Heart left ventricle (tissue), 16 donors: Measurements from ENCODE around the gene WNT8B. TPM values are rescaled to one million over a fixed set of nuclear protein-coding genes. Genes with fewer than 3 reads are reported as not detected.

Experiments used
- ATAC-seq, 4 donors: fragments of 200-7000 bp; cut with Tn5 transposase; one replicate each; pipeline ENCODE4 v1.9.1; 2020 to 2022; ENCODE audit warnings: moderate library complexity in 4 of 4, mild to moderate bottlenecking in 3 of 4, moderate number of reproducible peaks in 1 of 4
- DNase-seq, 5 donors: peaks; one replicate each; pipeline ENCODE4 v3.0.0-alpha.2; 2020
- H3K27ac ChIP-seq, 12 donors: fragments of 200-600 bp; sonication (generic) in 4 of 12; one replicate each; pipeline versions ENCODE4 v1.5.0 to v1.8.0; 2016 to 2022; ENCODE audit warnings: mild to moderate bottlenecking in 2 of 12
- H3K27me3 ChIP-seq, 9 donors: fragments of 200-600 bp; sonication (generic) in 2 of 9; one replicate each; pipeline versions ENCODE4 v1.5.1 to v1.8.0; 2016 to 2022; ENCODE audit warnings: mild to moderate bottlenecking in 3 of 9
- H3K36me3 ChIP-seq, 9 donors: fragments of 200-600 bp; sonication (generic) in 2 of 9; one replicate each; pipeline versions ENCODE4 v1.5.0 to v1.8.0; 2018 to 2022; ENCODE audit warnings: mild to moderate bottlenecking in 2 of 9
- H3K4me1 ChIP-seq, 12 donors: fragments of 200-600 bp; sonication (generic) in 4 of 12; one replicate each; pipeline versions ENCODE4 v1.5.0 to v1.8.0; 2016 to 2022; ENCODE audit warnings: mild to moderate bottlenecking in 3 of 12
- H3K4me3 ChIP-seq, 12 donors: fragments of 200-600 bp; sonication (generic) in 4 of 12; one replicate each; pipeline versions ENCODE4 v1.5.0 to v1.8.0; 2017 to 2022; ENCODE audit warnings: mild to moderate bottlenecking in 9 of 12, moderate library complexity in 4 of 12
- H3K9me3 ChIP-seq, 12 donors: fragments of 200-600 bp; sonication (generic) in 4 of 12; one replicate each; pipeline versions ENCODE4 v1.5.0 to v1.8.0; 2016 to 2022; ENCODE audit warnings: mild to moderate bottlenecking in 1 of 12
- POLR2A ChIP-seq, 2 donors: fragments of 450-650 bp; IDR thresholded peaks; one replicate each; pipeline ENCODE4 v1.6.1; 2017; ENCODE audit warnings: antibody characterized with exemption in 2 of 2, mild to moderate bottlenecking in 2 of 2, moderate library complexity in 2 of 2
- WGBS, 4 donors: extraction: QIAGEN DNeasy Blood & Tissue Kit in 2 of 4; methylation state at CpG; one replicate each; pipeline versions ENCODE4 v1.1.5 to v1.1.7; 2013 to 2018; 5-methylcytosine and 5-hydroxymethylcytosine counted together
- intact Hi-C, 10 donors: fragments of 100-400 bp; cut with DNase I; formaldehyde crosslinking; loops; one replicate each; pipeline versions ENCODE4 v1.11.1 to v1.14.2; 2022
- polyA plus RNA-seq, 2 donors: library from polyadenylated mRNA; stranded (reverse); fragments of 200-250 nt; gene quantifications; one replicate each; pipeline ENCODE4 v1.2.3, GENCODE V29; 2013
- total RNA-seq, 9 donors: library from RNA; depleted of rRNA in 2 of 9; stranded (reverse); fragments of >200 nt in 2 of 9; fragmentation: NEBNext Ultra II Directional in 3 of 9; extraction: Animal tissue kit (Norgen Biotek cat#: 25700) in 3 of 9; gene quantifications; one replicate each; pipeline versions ENCODE4 v1.1.0 to v1.2.4, GENCODE V29; 2016 to 2023
- TF ChIP-seq, protein P1 (sequence below), 12 donors: fragments of 200-600 bp; sonication (generic) in 4 of 12; IDR thresholded peaks; one replicate each; pipeline versions ENCODE4 v1.5.0 to v1.8.0; 2018 to 2022; ENCODE audit warnings: antibody characterized with exemption in 12 of 12, mild to moderate bottlenecking in 5 of 12
- donor health status: ischemic (EF 13 %, LVEDD 7.1; RV severe dilation, severe dysfunction).
- donor health status: healthy with polysubstance abuse.
- donor health status: DM: no; HTN: yes; CAD: no.
- donor health status: DM: no; HTN: no; CAD: no.
- donor health status: ischemic (EF 25% LVEDD 6.9; RV normal size, moderate dysfunction).
- donor health status: ischemic (EF 25% LVEDD 5.7; RV mildly dilated, moderate dysfunction).
- donor health status: healthy.
- donor health status: DM: yes; HTN: yes; CAD: no.
- donor health status: ischemic (EF 35%, LVEDD 5.7; RV mildly dilated, moderate dysfunction).
- donor health status: nonischemic (EF 11% LVEDD 7.7; RV severe dilation, severe dysfunction).
- donor health status: DM: yes; HTN: yes; CAD: no.
- donor health status: PGD.
- donor health status: ischemic (EF 29% LVEDD 5.4; RV normal size, mild dysfunction).
- donor health status: nonischemic (EF 23%, LVEDD 6.1; RV moderate dilation, normal function).

Gene WNT8B
- total and polyA plus RNA-seq, 11 donors: not detected

- WGBS, 4 donors: 1 to 2% (median 1%) methylated on average over 32 to 43 of the region's 43 CpGs
- no peaks in the 10 kb centered on the region for H3K27me3 ChIP-seq
- peak within 1 kb of the TSS; percentile 66 to 97 (median 92) for H3K4me3 ChIP-seq
- H3K4me1 ChIP-seq: peaks cover 0 to 32% (median 20%) of the 10 kb centered on the region in 12 donors
- peaks cover 0 to 38% (median 32%) of the 10 kb centered on the region in 9 donors for H3K36me3 ChIP-seq
- peak within 1 kb of the TSS; percentile 66 to 95 (median 90) for H3K27ac ChIP-seq
- intact Hi-C loops: no loop called here
- DNase-seq (peak; percentile 91 to 94 (median 94)), ATAC-seq (peak; percentile 93 to 95 (median 94))
- H3K9me3 ChIP-seq: no peaks in the 10 kb centered on the region
- TF ChIP-seq POLR2A (IDR thresholded peaks at IDR 0.05): peak in 1 of 2 donors; percentile 48
- TF ChIP-seq, protein P1, sequence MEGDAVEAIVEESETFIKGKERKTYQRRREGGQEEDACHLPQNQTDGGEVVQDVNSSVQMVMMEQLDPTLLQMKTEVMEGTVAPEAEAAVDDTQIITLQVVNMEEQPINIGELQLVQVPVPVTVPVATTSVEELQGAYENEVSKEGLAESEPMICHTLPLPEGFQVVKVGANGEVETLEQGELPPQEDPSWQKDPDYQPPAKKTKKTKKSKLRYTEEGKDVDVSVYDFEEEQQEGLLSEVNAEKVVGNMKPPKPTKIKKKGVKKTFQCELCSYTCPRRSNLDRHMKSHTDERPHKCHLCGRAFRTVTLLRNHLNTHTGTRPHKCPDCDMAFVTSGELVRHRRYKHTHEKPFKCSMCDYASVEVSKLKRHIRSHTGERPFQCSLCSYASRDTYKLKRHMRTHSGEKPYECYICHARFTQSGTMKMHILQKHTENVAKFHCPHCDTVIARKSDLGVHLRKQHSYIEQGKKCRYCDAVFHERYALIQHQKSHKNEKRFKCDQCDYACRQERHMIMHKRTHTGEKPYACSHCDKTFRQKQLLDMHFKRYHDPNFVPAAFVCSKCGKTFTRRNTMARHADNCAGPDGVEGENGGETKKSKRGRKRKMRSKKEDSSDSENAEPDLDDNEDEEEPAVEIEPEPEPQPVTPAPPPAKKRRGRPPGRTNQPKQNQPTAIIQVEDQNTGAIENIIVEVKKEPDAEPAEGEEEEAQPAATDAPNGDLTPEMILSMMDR (IDR thresholded peaks at IDR 0.05): no peak
Observed at GRCh38 chr10:100529475-100530298, 66.9 kb downstream of the WNT8B start, which contains the start of gene NDUFB8. NDUFB8 (minus strand) TSS chr10:100529871; CDS start chr10:100529851, 20 bp downstream.

DNA sequence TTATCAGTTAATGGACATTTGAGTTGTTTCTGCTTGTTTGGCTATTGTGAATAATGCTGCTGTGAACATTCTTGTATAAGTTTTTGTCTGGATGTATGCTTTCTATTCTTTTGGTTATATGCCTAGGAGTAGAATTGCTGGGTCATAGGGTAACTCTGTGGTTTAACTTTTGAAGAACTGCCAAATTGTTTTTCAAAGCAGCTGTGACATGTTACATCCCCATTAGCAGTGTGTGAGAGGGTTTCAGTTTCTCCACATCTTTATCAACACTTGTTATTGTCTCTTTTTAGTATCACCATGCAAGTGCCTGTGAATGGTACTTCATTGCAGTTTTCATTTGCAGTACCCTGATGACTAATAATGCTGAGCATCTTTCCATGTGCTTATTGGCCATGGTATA, 69.0 kb downstream of the WNT8B start:
- TF ChIP-seq, protein P1 (IDR thresholded peaks at IDR 0.05): no peak
- no peak for TF ChIP-seq POLR2A (IDR thresholded peaks at IDR 0.05)
- no peaks in the 10 kb centered on the region for H3K27me3 ChIP-seq
- no peak for DNase-seq
- no peaks in the 10 kb centered on the region for H3K9me3 ChIP-seq
- H3K4me3 ChIP-seq: no peak overlapping the region
- ATAC-seq: no peak
- H3K36me3 ChIP-seq: peaks cover 0 to 19% (median 14%) of the 10 kb centered on the region in 9 donors
- peaks cover 3 to 48% (median 33%) of the 10 kb centered on the region in 12 donors for H3K4me1 ChIP-seq
- H3K27ac ChIP-seq: no peak overlapping the region
- intact Hi-C loops: no loop called here

Other genes starting within 250 kb of the WNT8B start
- gene CHUK, start 233.4 kb upstream of the WNT8B start, total RNA-seq: 10 to 100 TPM in 5 of 9 donors, 1 to 10 TPM in 4; 8.5 to 14.8 (median 10.9) TPM
- 10 to 100 TPM in 1 of 2 donors, 1 to 10 TPM in 1; 5.0 to 15.3 TPM for gene CHUK, start 233.4 kb upstream of the WNT8B start, polyA plus RNA-seq
- gene CWF19L1, start 195.4 kb upstream of the WNT8B start, total RNA-seq: 10 to 100 TPM; 11.1 to 17.3 (median 14.3) TPM
- gene CWF19L1, start 195.4 kb upstream of the WNT8B start, polyA plus RNA-seq: 10 to 100 TPM; 13.2 to 23.4 TPM
- gene BLOC1S2, start 176.3 kb upstream of the WNT8B start, total RNA-seq: 10 to 100 TPM; 14.6 to 32.0 (median 20.8) TPM
- gene BLOC1S2, start 176.3 kb upstream of the WNT8B start, polyA plus RNA-seq: 10 to 100 TPM; 23.0 to 43.8 TPM
- not detected for gene PKD2L1, start 132.8 kb upstream of the WNT8B start, total RNA-seq
- gene PKD2L1, start 132.8 kb upstream of the WNT8B start, polyA plus RNA-seq: not detected
- gene SCD, start 115.8 kb upstream of the WNT8B start, total RNA-seq: 100 to 1,000 TPM in 1 of 9 donors, 10 to 100 TPM in 2, 1 to 10 TPM in 6; 2.3 to 216 (median 4.9) TPM
- 10 to 100 TPM; 16.8 to 66.9 TPM for gene SCD, start 115.8 kb upstream of the WNT8B start, polyA plus RNA-seq
- gene SEC31B, start 56.9 kb downstream of the WNT8B start, total RNA-seq: 1 to 10 TPM; 5.4 to 9.6 (median 7.0) TPM
- 10 to 100 TPM in 1 of 2 donors, 1 to 10 TPM in 1; 1.9 to 11.5 TPM for gene SEC31B, start 56.9 kb downstream of the WNT8B start, polyA plus RNA-seq
- 100 to 1,000 TPM; 264 to 637 (median 412) TPM for gene NDUFB8, start 66.9 kb downstream of the WNT8B start, total RNA-seq
- gene NDUFB8, start 66.9 kb downstream of the WNT8B start, polyA plus RNA-seq: 1,000 to 10,000 TPM in 1 of 2 donors, 100 to 1,000 TPM in 1; 623 to 1,192 TPM
- gene HIF1AN, start 72.9 kb downstream of the WNT8B start, total RNA-seq: 10 to 100 TPM; 11.8 to 61.8 (median 47.1) TPM
- 10 to 100 TPM in 1 of 2 donors, 1 to 10 TPM in 1; 8.2 to 22.9 TPM for gene HIF1AN, start 72.9 kb downstream of the WNT8B start, polyA plus RNA-seq